Non-pigmented ciliary epithelial cell (primary cell): ENCODE data around the gene ZDHHC14.
"Not testable (repeated sequence)": the region's sequence is repeated elsewhere in the genome, so short reads cannot be mapped to it uniquely, and the experiment has no call there.

Experiments used
- DNase-seq: peaks from one replicate; pipeline ENCODE4 v3.0.0-alpha.2; 2010; ENCODE audit warnings: low read depth

ZDHHC14 gene

DNA sequence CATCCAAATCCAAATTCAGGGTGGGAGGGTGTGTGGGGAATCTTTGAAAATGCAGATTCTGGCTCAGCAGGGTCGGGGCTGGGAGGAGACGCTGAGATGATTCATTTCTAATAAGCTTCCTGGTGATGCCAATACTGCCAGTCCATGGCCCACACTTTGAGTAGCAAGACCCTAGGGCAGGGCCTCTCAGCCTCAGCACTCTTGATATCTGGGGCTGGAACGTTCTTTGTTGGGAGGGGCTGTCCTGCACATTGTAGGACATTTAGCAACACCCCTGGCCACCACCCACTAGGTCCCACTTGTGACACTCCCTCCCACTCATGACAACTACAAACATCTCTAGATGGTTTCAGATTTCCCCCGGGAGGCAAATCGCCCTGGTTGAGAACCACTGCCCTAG is 191.0 kb downstream of the ZDHHC14 start:
- DNase-seq = no peak

DNA sequence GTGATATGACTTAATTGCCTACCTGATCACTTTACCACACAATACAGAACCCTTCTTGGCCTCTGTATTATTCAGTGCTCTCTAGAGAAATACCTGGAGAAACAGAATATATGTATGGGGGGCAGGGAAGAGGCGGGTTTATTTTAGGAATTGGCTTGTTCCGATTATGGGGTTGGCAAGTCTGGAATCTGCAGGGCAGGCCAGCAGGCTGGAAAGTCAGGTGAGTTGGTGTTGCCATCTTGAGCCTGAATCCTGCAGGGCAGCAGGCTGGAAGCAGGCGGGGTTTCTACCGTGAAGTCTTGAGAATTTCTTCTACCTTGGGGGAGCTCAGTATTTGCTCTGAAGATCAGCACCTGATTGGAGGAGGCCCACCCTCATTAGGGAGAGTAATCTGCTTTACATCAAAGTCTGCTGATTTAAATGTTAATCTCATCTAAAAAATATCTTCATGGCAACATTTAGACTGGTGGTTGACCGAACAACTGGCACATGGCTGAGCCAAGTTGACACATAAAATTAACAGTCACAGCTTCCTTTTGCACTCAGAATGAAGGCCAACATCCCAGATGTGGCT is 193.9 kb downstream of the ZDHHC14 start:
- DNase-seq = no peak

DNA sequence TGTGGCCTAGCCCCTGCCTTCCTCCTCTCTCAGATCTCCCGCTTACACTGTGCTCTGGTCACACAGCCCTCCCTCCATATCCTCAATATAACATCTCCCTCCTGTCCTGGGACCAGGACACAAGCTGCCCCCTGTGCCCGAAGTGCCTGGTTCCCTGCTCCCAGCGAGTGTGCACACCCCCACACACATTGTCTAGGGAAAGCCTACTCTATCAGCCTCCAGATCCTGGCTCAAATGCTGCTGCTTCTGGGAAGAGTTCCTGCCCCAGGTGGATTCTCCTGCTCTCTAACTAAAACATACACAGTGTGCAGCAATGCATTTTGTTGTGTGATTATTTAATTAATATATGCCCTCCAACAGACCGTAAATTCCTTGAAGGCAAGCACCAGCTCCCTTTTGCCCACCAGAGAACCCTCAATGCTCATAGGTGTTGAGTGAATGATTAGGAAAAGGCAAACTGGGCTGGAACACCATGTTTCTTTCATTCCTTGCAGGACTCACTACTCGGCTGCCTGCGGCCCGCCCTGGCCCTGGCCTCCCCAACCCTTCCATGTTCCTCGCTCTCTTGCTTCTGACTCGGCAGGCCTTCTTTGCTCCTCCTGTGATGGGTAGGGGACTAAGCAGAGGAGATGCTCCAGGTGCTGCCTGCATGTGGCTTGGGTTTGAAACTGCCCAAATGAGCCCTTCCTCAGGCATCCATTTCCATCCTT is 194.6 kb downstream of the ZDHHC14 start:
- DNase-seq = no peak

DNA sequence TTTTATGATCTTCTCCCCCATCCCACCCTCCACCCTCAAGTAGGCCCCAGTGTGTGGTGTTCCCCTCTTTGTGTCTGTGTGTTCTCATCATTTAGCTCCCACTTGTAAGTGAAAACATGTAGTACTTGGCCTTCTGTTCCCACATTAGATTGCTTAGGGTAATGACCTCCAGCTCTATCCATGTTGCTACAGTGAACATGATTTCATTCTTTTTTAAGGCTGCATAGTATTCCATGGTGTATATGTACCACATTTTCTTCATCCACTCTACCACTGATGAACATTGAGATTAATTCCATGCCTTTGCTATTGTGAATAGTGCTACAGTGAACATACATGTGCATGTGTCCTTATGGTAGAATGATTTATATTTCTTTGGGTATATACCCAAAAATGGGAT is 196.0 kb downstream of the ZDHHC14 start:
- not testable (repeated sequence) for DNase-seq

DNA sequence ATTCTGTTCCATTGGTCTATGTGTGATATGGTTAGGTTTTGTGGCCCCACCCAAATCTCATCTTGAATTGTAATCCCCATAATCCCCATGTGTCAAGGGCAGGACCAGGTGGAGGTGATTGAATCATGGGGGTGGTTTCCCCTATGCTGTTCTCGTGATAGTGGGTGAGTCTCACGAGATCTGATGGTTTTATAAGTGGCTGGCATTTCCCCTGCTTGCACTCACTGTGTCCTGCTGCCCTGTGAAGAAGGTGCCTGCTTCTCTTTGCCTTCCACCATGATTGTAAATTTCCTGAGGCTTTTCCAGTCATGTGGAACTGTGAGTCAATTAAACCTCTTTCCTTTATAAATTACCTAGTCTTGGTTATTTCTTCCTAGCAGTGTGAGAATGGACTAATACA is 197.5 kb downstream of the ZDHHC14 start:
- DNase-seq = not testable (repeated sequence)

DNA sequence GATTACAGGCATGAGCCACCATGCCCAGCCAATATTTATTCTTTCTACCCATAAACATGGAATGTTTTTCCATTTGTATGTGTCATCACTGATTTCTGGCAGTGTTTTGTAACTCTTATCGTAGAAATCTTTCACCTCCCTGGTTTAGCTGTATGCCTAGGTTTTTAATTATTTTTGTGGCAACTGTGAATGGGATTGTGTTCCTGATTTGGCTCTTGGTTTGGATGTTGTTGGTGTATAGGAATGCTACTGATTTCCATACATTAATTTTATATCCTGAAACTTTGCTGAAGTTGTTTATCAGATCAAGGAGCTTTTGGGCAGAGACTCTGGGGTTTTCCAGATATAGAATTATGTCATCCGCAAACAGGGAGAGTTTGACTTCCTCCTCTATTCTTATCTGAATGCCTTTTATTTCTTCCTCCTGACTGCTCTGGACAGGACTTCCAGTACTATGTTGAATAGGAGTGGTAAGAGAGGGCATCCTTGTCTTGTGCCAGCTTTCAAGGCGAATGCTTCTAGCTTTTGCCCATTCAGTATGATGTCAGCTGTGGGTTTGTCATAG is 198.6 kb downstream of the ZDHHC14 start:
- no peak for DNase-seq

DNA sequence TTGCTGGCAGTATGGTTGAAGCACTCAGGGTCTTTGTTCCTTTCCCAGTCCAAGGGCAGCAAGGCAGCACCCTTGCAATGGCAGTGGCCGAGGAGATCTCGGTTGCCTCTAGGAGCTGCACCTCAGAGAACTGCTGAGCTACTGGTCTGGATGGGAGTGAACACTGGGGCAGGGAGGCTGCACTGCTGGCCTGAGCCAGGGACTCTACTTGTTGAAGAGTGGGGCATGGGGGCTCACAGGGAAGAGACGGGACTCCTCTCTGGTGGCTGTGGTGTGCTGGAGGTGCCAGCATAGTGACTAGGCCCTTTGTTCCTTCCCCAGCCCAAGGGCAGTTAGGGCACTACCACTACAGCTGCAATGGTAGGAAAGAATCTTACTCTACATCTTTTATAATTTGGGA is 203.0 kb downstream of the ZDHHC14 start:
- no peak for DNase-seq

DNA sequence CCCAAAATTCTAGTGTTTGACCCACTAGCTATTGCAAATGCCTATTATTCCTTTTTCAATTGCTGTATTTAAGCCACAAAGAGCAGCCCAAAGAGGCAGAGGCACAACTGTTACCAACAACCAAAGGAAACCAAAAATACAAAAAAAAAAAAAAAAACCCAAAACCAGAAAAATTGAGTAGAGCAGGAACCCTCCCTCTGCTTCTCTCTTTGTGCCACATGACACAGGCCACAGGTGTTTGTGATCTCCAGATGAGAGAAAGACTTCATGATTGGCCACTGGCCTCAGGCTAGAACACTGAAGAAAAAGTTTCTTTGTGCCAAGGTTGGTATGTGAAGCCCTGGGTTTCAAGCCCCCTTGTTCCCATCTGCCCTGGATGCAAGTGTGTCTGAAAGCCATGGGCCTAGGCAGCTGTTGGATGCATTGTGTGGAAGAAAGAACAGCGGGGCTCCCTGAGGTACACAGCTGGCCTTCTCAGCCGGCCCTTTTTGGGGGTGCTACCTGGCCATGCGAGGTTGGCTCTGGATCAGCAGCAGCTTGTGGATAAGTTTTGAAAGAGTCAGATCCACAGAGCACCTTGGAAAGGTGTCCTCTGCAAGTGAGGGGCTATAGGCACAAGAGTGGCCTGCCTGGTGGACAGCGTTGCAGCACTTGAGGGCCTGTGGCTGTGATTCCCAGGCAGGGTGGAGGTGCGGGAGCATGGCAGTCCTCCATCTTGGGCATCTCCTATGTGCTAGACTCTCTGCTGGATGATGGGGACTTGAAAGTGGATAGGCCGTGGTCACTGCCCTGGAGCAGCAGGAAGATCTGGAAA is 204.5 kb downstream of the ZDHHC14 start:
- DNase-seq = no peak

DNA sequence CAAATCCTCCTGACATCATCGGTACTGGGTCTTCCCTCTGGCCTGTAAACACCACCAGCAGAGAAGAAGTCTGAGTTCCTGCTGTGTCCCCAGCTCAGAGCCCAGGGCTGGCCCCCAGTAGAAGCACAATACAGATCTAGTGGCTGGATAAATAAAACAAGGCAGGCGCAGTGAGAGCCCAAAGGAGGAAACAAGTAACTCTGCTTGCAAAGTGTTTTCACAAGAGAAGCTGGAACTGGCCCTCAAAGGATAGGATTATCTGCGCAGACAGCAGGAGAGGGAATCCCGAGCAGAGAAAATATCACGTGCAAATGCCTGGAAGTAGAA is 205.1 kb downstream of the ZDHHC14 start:
- DNase-seq = no peak

DNA sequence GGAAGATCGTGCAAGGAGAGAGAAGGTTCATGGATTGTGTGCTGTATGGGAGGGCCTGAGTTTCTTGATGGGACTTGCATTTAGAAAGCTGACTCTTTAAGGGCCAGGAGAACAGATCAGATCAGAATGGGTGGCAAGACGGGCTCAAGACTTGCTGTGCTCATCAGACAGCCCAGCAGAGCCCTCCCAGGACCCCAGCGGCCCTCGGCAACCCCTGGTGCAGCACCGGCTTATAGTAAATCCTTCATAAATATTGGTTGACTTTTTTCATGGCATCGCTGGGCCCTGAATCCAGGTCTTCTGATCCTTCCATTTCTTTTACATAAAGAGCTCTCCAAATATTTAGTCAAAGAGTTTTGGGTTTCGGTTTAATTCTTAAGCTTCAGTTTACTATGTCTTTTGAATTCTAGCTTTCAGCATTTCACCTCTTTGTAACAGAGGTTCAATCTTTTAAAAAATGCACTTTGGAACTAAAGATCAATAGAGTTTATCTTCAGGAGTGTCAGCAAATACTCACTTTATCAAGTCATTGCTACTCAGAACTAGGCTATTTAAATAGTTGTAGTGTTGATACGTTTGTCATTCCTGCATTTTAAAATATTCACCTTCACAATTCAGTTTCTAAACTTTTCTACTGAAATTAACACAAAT is 205.6 kb downstream of the ZDHHC14 start:
- DNase-seq = no peak

DNA sequence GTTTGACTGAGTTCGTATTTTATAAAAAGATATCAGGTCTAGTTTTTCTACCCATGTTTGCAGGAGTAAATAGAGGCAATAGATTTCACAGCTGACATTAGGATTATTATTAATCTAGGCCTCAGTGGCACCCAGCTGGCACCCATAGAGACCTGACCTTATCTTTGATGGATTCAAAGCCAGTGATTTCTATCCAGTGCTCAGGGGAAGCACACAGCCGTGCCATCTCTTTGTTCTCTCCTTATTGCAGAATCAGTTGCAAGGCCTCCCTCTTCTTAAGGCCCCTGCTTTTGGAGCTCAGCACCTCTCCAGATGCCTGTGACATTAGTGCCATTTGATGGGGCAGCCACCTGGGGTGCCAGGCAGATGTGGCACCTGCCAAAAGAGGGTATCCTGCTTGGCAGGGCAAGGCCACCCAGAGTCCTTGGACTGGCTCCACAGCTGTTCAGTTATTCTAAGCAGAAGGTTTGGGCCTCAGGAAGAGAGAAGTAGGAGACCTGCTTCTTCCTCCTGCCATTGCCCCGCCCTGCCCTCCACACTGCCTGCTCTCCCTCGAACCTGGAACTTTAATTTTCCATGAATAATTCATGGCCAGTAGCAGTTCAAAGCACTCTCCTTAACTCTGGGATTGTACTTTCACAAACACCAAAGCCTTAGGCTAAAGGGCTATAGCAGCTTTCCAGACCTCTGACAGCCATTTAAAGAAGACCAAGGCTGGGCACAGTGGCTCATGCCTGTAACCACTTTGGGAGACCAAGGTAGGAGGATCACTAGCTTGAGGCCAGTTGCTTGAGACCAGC is 206.3 kb downstream of the ZDHHC14 start:
- no peak for DNase-seq

DNA sequence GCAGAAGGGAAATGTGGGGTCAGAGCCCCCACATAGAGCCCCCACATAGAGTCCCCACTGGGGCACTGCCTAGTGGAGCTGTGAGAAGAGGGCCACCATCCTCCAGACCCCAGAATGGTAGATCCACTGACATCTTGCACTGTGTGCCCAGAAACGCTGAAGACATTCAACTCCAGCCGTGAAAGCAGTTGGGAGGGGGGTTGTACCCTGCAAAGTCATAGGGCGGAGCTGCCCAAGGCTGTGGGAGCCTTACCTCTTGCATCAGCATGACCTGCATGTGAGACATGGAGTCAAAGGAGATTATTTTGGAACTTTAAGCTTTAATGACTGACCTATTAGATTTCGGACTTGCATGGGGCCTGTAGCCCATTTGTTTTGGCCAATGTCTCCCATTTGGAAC is 209.7 kb downstream of the ZDHHC14 start:
- not testable (repeated sequence) for DNase-seq

DNA sequence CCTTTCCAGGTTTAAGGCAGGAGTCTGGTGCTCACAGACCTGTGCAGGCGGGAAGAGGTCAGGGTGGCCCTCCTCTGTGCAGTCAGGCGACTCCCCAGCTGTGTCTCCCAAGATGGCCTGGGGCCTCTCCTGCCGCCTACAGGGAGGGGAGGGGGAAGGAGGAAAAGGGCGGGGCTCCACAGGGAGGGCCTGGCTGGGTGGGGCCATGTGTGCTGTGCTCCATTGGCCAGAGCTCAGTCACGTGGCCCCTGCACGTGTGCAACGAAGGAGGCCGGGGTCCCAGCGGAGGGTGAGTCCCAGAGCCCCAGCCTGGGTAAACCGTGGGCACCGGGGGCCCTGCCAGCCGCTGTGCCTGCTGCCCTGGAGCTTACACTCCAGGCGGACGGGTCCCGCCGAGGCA is 211.6 kb downstream of the ZDHHC14 start:
- no peak for DNase-seq

DNA sequence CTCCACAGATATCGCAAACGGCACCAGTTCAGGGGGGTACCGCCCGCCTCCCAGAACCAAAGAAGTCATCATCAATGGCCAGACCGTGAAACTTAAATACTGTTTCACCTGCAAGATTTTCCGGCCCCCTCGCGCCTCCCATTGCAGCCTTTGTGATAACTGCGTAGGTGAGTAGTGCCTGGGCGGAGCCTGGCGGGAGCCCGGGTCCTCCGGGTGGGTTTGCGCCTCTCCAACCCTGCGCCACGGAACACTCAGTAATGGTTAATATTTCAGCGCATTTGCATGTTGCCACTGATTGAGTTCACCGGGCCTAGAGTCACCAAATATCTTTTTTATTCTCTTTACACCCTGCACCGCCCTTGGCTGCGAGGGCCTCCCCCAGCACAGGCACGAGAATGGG is 212.0 kb downstream of the ZDHHC14 start:
- no peak for DNase-seq

DNA sequence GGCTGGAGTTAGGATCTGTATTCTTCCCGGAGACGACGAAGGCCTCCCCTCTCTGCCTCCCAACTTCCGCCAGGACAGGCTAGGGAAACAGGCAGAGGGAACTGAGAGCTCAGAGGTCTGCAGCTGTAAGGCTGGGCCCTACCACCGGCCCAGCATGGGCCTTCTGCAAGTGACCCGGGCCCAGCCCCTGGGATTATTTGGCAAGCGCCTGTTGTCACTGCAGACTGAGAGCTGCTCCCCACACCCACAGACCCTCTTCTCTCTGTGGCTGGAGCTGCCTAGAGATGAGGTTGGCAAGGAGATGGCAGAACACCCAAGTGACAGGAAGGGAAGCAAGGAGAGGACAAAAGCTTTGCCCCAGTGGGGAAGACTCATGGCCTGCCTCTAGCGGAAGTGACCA is 212.6 kb downstream of the ZDHHC14 start:
- no peak for DNase-seq

DNA sequence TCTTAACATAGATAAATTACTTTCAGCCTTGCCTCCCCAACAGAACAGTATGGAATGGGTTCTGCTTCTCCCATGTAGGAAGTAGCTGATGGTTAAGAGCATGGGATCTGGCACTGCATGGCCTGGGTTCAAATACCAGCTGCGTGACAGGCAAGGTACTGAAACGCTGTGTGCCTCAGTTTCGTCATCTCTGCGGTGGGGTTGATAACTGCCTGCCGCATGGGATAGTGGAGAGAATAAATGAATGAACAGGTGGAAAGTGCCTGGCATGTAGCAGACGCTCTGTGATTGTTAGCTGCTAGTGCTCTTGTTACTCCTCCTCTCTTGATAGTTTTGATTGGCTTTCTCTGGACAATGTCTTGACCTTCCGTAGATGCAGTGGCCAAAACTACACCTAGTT is 213.3 kb downstream of the ZDHHC14 start:
- no peak for DNase-seq

DNA sequence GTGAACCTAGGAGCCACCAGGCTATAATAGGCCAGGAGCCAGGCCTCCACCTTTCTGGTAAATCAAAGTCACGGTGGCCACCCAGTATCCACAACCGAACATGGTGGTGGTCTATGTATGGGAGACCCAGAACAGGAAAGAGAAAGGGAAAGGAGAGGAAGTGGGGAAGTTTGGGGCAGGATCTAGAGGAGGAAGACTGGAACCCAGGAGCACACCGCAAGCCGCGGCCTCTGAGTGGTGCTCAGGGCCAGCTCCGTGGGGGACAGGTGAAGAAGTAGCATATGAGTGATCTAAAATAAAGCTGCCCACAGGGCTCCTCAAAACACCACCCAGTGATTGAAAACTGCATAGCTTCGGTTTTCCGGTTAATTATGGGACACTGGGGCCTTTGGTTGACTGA is 214.8 kb downstream of the ZDHHC14 start:
- no peak for DNase-seq

DNA sequence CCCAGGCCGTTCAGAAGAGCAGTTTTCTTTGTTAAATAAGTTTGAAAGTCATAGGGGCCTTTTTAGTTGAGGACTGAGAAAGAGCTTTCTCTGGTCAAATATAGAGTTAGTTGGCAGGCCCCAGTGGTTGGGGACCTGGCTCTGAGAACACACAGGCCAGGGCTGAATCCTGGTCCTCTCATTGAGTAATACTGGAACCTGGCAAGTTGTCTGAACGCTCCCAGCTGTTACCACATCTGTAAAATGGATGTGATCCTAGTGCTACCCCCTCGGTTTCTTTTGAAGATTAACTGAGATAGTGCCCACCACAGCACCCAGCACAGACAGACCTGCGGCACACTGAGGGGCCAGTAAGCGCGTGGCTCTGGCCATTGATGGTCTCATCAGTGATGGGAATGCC is 215.5 kb downstream of the ZDHHC14 start:
- no peak for DNase-seq

DNA sequence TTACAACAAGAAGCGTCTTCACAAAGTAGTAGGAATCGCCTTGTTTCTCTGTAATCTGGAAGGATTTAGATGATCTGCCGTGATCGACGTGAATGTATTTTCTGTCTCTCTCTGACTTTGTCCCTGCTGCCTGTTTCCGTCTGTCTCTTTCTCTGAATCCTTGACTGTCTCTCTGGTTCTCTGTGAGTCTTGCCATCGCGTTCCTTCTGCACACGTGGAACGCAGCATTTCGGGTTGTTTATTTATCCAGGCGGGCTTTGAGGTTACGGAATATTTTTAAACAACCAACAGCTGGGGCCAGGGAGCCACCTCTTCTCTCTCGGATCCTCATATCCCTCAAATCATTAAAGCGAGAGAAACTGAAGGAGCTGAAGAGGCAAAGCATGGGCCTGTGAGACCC is 215.9 kb downstream of the ZDHHC14 start:
- DNase-seq = no peak

DNA sequence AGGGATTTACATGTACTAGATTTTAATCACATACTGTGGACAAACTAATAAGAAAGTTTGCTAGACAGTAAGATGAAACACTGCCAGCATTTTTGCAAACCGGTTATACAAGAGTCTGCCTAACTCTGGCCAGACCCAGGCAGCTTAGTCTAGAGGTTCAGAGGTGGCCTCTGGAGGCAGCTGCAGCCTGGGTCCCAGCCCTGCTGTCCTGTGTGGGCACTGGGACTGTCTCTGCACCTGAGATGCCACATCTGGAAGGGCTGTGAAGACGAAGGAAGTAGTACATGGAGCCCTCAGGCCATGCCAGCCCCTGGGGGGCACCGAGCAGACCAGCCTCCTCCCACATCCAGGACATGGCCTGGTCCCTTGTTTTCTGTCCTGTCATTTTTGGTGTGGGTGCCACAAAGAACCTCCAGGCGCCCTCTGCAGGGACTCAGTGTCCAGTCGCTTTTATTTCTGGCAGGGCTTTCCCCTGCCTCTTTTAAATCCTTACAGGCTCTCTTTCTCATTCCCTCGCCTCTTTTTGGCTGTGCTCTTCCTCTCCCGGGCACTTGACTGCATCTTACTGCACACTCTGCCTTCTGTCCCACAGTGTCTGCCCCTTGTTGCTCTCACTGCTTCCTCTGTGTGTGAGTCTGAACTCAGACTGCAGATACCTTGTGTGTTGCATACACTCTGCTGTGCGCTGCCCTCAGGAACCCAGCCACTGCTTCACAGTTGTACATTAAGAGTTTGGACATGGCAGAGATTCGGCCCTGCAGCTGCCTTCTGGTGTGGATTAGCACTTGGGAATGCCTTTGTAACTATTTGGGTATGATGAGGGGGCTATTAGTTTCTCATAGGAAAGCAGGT is 216.7 kb downstream of the ZDHHC14 start:
- no peak for DNase-seq

DNA sequence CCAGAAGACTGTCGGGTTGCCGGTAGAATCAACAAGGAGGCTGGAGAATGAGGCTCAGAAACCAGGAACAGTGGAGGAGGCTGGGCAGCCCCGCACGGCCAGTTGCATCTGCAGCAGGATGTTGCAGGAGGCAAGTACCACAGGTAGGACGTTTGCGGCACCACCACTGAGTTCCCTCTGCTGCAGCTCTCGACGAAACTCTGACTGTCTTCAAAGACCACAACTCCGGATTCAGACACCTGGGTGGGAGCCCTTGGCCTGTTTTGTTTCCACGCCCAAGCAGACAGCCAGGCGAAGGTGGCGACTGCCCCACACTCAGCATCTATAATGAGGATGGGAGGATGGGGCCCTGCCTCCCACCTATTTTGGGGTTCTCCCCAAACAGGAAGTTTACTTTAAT is 218.2 kb downstream of the ZDHHC14 start:
- no peak for DNase-seq
